Measurements from ENCODE around the gene DPM1. TPM values are rescaled to one million over a fixed set of nuclear protein-coding genes. Genes with fewer than 3 reads are reported as not detected.

Gene DPM1
- total RNA-seq, 1 donor from 2014 or later = 37.5 TPM

- no peaks in the 10 kb centered on the region for H3K4me1 ChIP-seq
- DNase-seq (ENCODE audit: low spot score in 2 of 2) = peak in 1 of 2 donors; percentile 39
- TF ChIP-seq CTCF (IDR thresholded peaks at IDR 0.05) = no peak
- H3K9me3 ChIP-seq = no peaks in the 10 kb centered on the region
- H3K27me3 ChIP-seq = no peaks in the 10 kb centered on the region
- no peak overlapping the region for H3K4me3 ChIP-seq
- H3K27ac ChIP-seq = no peak overlapping the region
- intact Hi-C loops (cut with DNase I) = no loop called here
- H3K36me3 ChIP-seq = no peaks in the 10 kb centered on the region
These were observed 19.0 kb upstream of the DPM1 start for GRCh38 chr20:50977066-50978021.

- Histone ChIP-seq H3K4me3 (no peak overlapping the region), H3K36me3 (no peaks in the 10 kb centered on the region), H3K27me3 (no peaks in the 10 kb centered on the region), H3K9me3 (no peaks in the 10 kb centered on the region), H3K27ac (no peak overlapping the region), H3K4me1 (no peaks in the 10 kb centered on the region)
- no peak for TF ChIP-seq CTCF (IDR thresholded peaks at IDR 0.05)
- intact Hi-C loops (cut with DNase I) = no loop called here
- peak in 1 of 2 donors; percentile 53 for DNase-seq (ENCODE audit: low spot score in 2 of 2)
These were observed 17.5 kb upstream of the DPM1 start for GRCh38 chr20:50975701-50976330.

GRCh38 chr20:50969912-50970311, 11.6 kb upstream of the DPM1 start:
- intact Hi-C loops (cut with DNase I) = no loop called here
- Histone ChIP-seq H3K27ac (no peak overlapping the region), H3K27me3 (no peaks in the 10 kb centered on the region), H3K4me1 (no peaks in the 10 kb centered on the region), H3K9me3 (no peaks in the 10 kb centered on the region), H3K36me3 (no peaks in the 10 kb centered on the region), H3K4me3 (no peak overlapping the region)
- DNase-seq (ENCODE audit: low spot score in 2 of 2) = no peak
- TF ChIP-seq CTCF (IDR thresholded peaks at IDR 0.05) = no peak

GRCh38 chr20:50969435-50969834, 11.1 kb upstream of the DPM1 start:
- no peaks in the 10 kb centered on the region for H3K27me3 ChIP-seq
- H3K9me3 ChIP-seq = no peaks in the 10 kb centered on the region
- H3K36me3 ChIP-seq = no peaks in the 10 kb centered on the region
- intact Hi-C loops (cut with DNase I) = no loop called here
- H3K27ac ChIP-seq = no peak overlapping the region
- H3K4me3 ChIP-seq = no peak overlapping the region
- no peaks in the 10 kb centered on the region for H3K4me1 ChIP-seq
- no peak for DNase-seq (ENCODE audit: low spot score in 2 of 2)
- no peak for TF ChIP-seq CTCF (IDR thresholded peaks at IDR 0.05)

- intact Hi-C loops (cut with DNase I) = no loop called here
- no peak for TF ChIP-seq CTCF (IDR thresholded peaks at IDR 0.05)
These were observed 10.0 kb upstream of the DPM1 start for GRCh38 chr20:50968289-50968688.

More at GRCh38 chr20:50968289-50968688, 10.0 kb upstream of the DPM1 start:
- DNase-seq (ENCODE audit: low spot score in 2 of 2) = no peak
- no peak overlapping the region for H3K4me3 ChIP-seq
- H3K9me3 ChIP-seq = no peaks in the 10 kb centered on the region
- no peak overlapping the region for H3K27ac ChIP-seq
- H3K36me3 ChIP-seq = no peaks in the 10 kb centered on the region
- no peaks in the 10 kb centered on the region for H3K4me1 ChIP-seq
- H3K27me3 ChIP-seq = no peaks in the 10 kb centered on the region

Measured in ascending aorta (tissue), 2 donors.